ENCODE measurements around the gene CD38. TPM values are rescaled to one million over a fixed set of nuclear protein-coding genes. Genes with fewer than 3 reads are reported as not detected.

CD38 gene
- total RNA-seq, 1 donor from 2014 or later: 1.0 TPM

DNA sequence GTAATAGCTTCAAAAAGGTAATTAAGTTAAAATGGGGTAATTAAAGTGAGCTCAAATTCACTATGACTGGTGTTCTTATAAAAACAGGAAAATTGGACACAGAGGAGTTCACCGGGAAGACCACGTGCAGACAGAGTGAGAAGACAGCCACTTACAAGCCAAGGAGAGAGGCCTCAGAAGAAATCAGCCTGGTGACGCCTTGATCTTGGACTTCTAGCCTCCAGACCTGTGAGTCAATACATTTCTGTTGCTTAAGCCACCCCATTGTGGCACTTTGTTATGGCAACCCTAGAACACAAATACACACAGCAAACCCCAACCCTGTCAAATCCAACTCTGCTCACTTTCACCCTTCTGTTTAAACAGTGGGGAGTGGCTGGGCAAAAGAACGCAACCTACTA lies 4.1 kb upstream of the CD38 start:
- no peak overlapping the region for H3K27ac ChIP-seq (ENCODE audit: low read depth, low read length)
- no peaks in the 10 kb centered on the region for H3K9me3 ChIP-seq (ENCODE audit: insufficient read depth, low read depth, low read length)
- TF ChIP-seq EZH2 (IDR thresholded peaks at IDR 0.05; ENCODE audit: insufficient read depth, low read length) (no peak), CTCF (IDR thresholded peaks at IDR 0.05; ENCODE audit: insufficient read depth, low read depth, low read length) (no peak)
- Mint-ChIP-seq H3K27ac (ENCODE audit: unreplicated experiment) (no peak overlapping the region), H3K27me3 (ENCODE audit: low read depth, unreplicated experiment) (peaks cover 70% of the 10 kb centered on the region), H3K36me3 (ENCODE audit: low read depth, unreplicated experiment) (no peaks in the 10 kb centered on the region), H3K9me3 (ENCODE audit: unreplicated experiment) (peaks cover 2% of the 10 kb centered on the region), H3K4me1 (ENCODE audit: low read depth, unreplicated experiment) (peaks cover under 1% of the 10 kb centered on the region), H3K4me3 (ENCODE audit: unreplicated experiment) (no peak overlapping the region)
- no peak overlapping the region for H3K4me2 ChIP-seq (ENCODE audit: low read length)
- DNase-seq (ENCODE audit: low read depth) (no peak), FAIRE-seq (no peak)
- no peaks in the 10 kb centered on the region for H3K36me3 ChIP-seq (ENCODE audit: insufficient read depth, low read length)
- no peaks in the 10 kb centered on the region for H3K79me2 ChIP-seq (ENCODE audit: insufficient read depth, low read length)
- no peaks in the 10 kb centered on the region for H4K20me1 ChIP-seq (ENCODE audit: insufficient read depth, low read length)
- H3K27me3 ChIP-seq (ENCODE audit: insufficient read depth, low read length): peaks cover 33% of the 10 kb centered on the region
- no peak overlapping the region for H3K4me3 ChIP-seq (ENCODE audit: insufficient read depth, low read depth, low read length)
- no peak overlapping the region for H2AFZ ChIP-seq (ENCODE audit: low read depth, low read length)
- no peak overlapping the region for H3K9ac ChIP-seq (ENCODE audit: low read length)
- peaks cover 4% of the 10 kb centered on the region for H3K4me1 ChIP-seq (ENCODE audit: insufficient read depth, low read length)

DNA sequence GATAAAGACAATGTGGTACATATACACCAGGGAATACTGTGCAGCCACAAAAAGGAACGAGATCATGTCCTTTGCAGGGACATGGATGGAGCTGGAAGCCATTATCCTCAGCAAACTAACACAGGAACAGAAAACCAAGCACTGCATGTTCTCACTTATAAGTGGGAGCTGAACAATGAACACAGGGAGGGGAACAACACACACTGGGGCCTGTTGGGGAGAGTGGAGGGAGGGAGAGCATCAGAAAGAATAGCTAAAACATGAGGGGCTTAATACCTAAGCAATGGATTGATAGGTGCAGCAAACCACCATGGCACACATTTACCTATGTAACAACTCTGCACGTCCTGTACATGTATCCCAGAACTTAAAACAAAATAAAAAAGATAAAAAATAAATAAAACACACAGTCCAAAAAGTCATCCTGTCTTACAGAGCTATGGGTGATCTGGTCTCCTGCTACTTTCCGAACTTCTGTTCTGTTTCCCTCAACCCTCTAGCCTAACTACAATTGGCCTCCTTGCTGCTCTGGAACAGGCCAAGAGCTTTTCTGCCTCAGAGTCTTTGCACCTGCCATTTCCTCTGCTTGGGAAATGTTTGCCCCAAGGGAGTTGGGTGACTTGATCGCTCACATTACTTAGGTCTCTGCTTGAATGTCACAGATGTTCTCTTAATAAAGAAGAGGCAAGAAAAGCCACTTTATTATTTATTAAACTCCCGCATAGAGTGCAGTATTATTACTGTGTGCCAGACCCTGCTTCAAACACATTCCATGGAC lies 1.1 kb upstream of the CD38 start:
- peaks cover 91% of the 10 kb centered on the region for H3K27me3 Mint-ChIP-seq (ENCODE audit: low read depth, unreplicated experiment)
- H3K79me2 ChIP-seq (ENCODE audit: insufficient read depth, low read length): no peaks in the 10 kb centered on the region
- no peak overlapping the region for H3K4me3 ChIP-seq (ENCODE audit: insufficient read depth, low read depth, low read length)
- peaks cover 9% of the 10 kb centered on the region for H3K4me1 Mint-ChIP-seq (ENCODE audit: low read depth, unreplicated experiment)
- DNase-seq (ENCODE audit: low read depth) (no peak), FAIRE-seq (no peak)
- H3K27ac ChIP-seq (ENCODE audit: low read depth, low read length): no peak overlapping the region
- H3K4me1 ChIP-seq (ENCODE audit: insufficient read depth, low read length): peaks cover 9% of the 10 kb centered on the region
- H3K9me3 ChIP-seq (ENCODE audit: insufficient read depth, low read depth, low read length): no peaks in the 10 kb centered on the region
- H3K4me3 Mint-ChIP-seq (ENCODE audit: unreplicated experiment): no peak overlapping the region
- no peaks in the 10 kb centered on the region for H3K36me3 ChIP-seq (ENCODE audit: insufficient read depth, low read length)
- TF ChIP-seq EZH2 (IDR thresholded peaks at IDR 0.05; ENCODE audit: insufficient read depth, low read length): no peak
- no peak for TF ChIP-seq CTCF (IDR thresholded peaks at IDR 0.05; ENCODE audit: insufficient read depth, low read depth, low read length)
- H3K27ac Mint-ChIP-seq (ENCODE audit: unreplicated experiment): no peak overlapping the region
- H3K27me3 ChIP-seq (ENCODE audit: insufficient read depth, low read length): peaks cover 26% of the 10 kb centered on the region
- peaks cover 2% of the 10 kb centered on the region for H3K9me3 Mint-ChIP-seq (ENCODE audit: unreplicated experiment)
- no peaks in the 10 kb centered on the region for H3K36me3 Mint-ChIP-seq (ENCODE audit: low read depth, unreplicated experiment)
- no peak overlapping the region for H2AFZ ChIP-seq (ENCODE audit: low read depth, low read length)
- no peak overlapping the region for H3K4me2 ChIP-seq (ENCODE audit: low read length)
- H4K20me1 ChIP-seq (ENCODE audit: insufficient read depth, low read length): no peaks in the 10 kb centered on the region
- H3K9ac ChIP-seq (ENCODE audit: low read length): no peak overlapping the region

DNA sequence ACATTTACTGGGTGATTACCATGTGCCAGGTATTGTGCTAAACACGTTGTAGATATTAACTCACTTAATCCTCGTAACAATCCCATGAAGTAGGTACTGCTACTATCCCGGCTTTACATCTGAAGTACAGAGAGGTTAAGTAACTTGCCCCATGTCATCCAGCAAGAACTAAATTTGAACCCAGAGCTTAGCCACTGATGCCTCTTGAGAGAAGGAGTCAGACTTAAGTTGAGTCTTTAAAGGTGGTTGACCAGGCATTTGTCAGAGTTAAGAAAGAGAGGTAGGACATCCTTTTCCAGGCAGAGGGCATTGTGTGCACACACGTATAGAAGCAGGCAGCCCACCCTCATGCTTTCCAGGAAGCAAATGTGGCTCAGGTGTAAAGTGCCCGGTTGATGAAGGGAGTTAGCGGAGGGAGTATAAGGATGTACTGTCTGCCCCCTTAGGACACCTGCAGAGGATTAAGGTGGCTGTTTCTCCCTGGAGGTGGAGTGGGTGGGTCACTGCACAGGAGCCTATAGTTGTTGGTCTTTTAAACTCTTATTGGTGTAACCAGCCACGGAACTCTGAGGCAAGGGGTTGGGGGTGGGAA lies 335 bp upstream of the CD38 start:
- peaks cover 9% of the 10 kb centered on the region for H3K4me1 ChIP-seq (ENCODE audit: insufficient read depth, low read length)
- peak overlapping the region; percentile 88 for H3K4me2 ChIP-seq (ENCODE audit: low read length)
- Mint-ChIP-seq H3K36me3 (ENCODE audit: low read depth, unreplicated experiment) (no peaks in the 10 kb centered on the region), H3K27me3 (ENCODE audit: low read depth, unreplicated experiment) (peaks cover 90% of the 10 kb centered on the region), H3K4me1 (ENCODE audit: low read depth, unreplicated experiment) (peaks cover 9% of the 10 kb centered on the region), H3K9me3 (ENCODE audit: unreplicated experiment) (peaks cover 2% of the 10 kb centered on the region), H3K4me3 (ENCODE audit: unreplicated experiment) (no peak overlapping the region), H3K27ac (ENCODE audit: unreplicated experiment) (no peak overlapping the region)
- no peak for TF ChIP-seq CTCF (IDR thresholded peaks at IDR 0.05; ENCODE audit: insufficient read depth, low read depth, low read length)
- TF ChIP-seq EZH2 (IDR thresholded peaks at IDR 0.05; ENCODE audit: insufficient read depth, low read length): no peak
- no peak for DNase-seq (ENCODE audit: low read depth)
- no peaks in the 10 kb centered on the region for H3K36me3 ChIP-seq (ENCODE audit: insufficient read depth, low read length)
- H4K20me1 ChIP-seq (ENCODE audit: insufficient read depth, low read length): no peaks in the 10 kb centered on the region
- no peak overlapping the region for H3K4me3 ChIP-seq (ENCODE audit: insufficient read depth, low read depth, low read length)
- H3K9me3 ChIP-seq (ENCODE audit: insufficient read depth, low read depth, low read length): no peaks in the 10 kb centered on the region
- H3K9ac ChIP-seq (ENCODE audit: low read length): peak overlapping the region; percentile 39
- H3K79me2 ChIP-seq (ENCODE audit: insufficient read depth, low read length): no peaks in the 10 kb centered on the region
- H3K27ac ChIP-seq (ENCODE audit: low read depth, low read length): no peak overlapping the region
- FAIRE-seq: peak; percentile 59
- H3K27me3 ChIP-seq (ENCODE audit: insufficient read depth, low read length): peaks cover 21% of the 10 kb centered on the region
- no peak overlapping the region for H2AFZ ChIP-seq (ENCODE audit: low read depth, low read length)

Data from astrocyte (in vitro differentiated cells and primary cell).